HG03354 (cell line): ENCODE results near the gene ACTR1A.
"Not testable (repeated sequence)": the region's sequence is repeated elsewhere in the genome, so short reads cannot be mapped to it uniquely, and the experiment has no call there.

Source experiments
- ATAC-seq: cut with Tn5 transposase; IDR thresholded peaks from one replicate; pipeline ENCODE4 v1.9.1; 2021; ENCODE audit warnings: mild to moderate bottlenecking; ENCODE audit not compliant: unreplicated experiment, poor library complexity, severe bottlenecking

ACTR1A gene

DNA sequence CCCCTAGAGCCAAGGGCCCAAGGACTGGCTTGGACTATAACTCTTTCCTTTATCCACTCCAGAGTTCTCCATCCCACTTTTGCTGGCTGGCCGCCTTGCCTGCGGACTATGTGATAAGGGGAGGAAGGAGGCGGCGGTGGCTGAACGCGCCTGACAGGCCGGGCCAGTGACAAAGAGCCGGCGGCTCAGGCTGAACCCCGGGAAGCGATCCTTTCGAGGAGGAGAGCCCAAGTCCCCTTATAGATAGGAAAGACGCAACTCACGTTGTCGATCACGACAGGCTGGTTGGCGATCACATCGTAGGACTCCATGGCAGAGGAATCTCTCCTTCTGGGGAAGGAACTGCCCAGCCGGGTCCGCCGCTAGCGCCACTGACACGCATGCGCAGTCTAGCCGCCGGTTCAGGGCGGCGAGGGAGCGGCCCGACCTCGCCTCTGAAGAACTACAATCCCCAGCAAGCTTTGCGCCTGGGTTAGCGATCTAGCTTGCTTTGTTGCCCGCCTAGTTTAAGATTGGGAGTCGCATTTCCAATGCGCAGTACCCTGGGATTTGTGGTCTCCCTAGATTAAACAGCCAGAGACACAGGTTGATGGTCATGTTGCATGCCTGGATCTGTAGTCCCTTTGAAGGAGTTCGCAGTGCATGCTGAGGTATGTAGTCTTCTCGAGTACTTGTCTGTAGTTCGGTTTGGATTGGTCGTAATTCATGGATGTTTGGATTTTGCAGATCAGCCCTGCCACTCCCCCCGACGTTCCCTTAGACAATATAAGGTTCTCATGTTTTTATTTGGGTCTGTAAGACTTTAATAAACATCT, at the start of gene ACTR1A:
ACTR1A (minus strand) TSS at position 376 of the 815 bp plus-strand sequence; CDS start at position 311, 65 bp downstream.
- ATAC-seq: peak; percentile 65

DNA sequence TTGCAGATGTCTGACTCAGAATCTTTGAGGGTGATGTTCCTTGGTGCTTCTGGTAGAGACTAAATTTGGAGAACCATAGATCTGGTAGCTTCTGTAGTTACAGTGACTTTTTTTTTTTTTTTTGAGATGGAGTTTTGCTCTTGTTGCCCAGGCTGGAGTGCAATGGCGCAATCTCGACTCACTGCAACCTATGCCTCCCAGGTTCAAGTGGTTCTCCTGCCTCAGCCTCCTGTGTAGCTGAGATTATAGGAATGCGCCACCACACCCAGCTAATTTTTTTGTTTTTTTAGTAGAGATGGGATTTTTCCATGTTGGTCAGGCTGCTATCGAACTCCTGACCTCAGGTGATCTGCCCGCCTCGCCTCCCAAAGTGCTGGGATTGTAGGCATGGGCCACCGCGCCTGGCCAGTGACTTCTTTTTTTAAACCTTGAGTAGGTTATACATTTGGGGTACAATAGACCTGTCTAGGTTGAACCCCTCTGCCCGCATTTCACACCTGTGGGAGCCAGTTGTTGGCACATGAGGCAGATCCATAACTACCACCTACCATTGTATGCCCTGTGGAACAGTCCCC, 48.2 kb upstream of the ACTR1A start:
- ATAC-seq: no peak

DNA sequence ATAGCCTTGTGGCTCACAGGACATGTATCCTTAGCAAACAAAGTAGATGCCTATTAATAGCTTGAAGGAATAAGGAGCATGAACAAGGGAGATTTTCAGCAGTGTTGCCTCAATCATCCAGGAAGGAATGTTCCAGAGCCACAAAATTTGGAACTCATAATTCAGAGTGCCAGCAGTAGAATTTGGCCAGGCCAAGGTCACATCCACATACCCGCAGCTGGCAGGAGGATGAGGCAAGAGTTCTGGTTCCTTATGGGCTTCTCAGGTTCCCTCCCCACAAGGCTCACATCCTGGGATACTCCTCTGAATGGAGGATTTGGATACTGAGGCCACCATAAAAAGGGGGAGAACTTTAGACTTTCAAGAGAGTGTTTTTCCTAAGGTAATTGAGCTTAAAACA, 47.0 kb upstream of the ACTR1A start:
- no peak for ATAC-seq

DNA sequence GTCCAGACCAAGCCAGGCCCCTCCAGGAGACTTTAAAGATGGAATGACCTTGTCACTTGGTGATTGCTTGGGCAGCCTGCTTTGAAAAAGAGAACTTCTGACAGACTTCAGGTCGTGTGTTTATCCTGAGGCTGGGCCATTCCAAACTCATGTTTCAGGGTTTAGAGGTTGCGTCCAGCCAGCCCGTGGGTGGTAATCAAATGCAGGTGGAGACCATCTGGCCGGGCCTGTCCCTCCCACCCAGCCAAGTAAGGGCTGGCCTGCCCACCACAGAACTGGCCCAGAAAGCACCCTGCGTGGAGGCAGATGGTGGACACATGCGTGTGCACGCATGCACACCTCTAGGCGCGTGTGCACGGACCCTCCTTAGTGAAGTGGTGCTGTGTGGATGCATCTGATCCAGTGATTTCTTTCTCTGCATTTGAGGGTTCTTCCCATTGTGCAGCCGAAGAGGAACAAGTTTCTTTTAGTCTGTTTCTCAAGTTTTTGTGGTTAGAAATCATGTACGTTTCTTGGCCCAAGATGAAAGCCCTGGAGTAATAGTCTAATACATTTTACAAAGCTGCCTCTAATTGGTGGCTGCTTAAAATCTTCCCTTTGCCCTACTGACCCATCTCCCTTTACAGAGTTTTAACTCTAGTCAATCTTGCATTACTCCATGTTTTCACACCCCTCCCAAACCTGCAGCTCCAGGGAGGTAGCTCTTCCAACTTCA, 44.3 kb upstream of the ACTR1A start:
- ATAC-seq: no peak

DNA sequence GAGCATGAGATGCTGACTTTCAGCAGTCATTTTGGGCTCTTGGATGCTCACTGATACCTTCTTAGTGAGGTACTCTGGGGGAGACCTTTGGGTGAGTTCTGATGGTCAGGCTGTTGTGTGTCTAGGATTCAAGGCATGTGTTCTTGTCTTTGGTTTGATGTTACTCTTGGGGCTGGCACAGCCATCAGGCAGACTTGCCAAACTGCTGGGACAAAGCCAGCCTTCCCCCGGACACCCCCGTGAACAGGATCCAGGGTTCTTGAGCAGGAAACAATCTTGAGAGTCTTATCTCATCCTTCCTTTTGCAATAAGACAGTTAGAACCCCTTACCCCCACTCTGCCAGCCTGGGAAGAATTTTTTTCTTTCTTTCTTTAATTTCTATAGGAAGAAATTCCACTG, 43.5 kb upstream of the ACTR1A start:
- ATAC-seq: no peak

DNA sequence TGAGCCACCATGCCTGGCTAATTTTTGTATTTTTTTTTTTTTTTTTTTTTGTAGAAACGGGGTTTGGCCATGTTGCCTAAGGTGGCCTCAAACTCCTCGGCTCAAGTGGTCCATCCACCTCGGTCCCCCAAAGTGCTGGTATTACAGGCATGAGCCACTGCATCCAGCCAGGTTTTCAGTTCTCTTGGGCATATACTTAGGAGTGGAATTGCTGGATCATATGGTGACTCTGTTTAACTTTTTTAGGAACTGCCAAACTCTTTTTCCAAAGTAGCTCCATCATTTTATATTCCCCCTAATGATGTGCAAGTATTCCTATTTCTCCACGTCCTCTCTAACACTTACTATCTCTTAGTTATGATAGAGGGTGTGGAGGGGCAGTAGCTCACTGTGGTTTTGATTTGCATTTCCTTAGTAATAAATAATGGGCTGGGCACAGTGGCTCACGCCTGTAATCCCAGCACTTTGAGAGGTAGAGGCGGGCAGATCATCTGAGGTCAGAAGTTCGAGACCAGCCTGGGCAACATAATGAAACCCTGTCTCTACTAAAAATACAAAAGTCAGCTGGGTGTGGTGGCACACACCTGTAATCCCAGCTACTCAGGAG, 42.9 kb upstream of the ACTR1A start:
- ATAC-seq: no peak

DNA sequence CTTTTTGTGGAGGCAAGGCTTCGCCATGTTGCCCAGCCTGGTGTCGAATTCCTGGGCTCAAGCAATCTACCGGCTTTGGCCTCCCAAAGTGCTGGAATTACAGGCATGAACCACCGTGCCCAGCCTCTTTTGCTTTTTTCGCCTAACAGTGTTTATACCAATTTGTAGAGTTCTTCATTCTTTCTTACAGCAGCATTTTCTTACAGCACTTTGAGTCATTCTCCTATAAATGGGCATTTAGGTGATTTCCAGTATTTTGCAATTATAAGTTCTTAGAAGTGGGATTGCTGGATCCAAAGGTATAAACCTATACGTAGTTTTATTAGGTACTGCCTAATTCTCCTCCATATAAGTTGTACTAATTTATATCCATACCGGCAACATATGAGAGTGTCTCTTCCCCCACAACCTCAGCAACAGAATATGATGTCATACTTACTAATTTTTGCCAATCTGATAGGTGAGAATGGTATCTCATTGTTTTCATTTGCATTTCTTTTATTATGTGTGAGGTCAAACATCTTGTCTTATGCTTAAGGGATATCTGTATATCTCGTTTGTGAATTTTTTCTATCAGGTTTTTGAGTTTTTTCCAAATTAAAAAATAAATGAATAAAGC, 40.4 kb upstream of the ACTR1A start:
- ATAC-seq: no peak

DNA sequence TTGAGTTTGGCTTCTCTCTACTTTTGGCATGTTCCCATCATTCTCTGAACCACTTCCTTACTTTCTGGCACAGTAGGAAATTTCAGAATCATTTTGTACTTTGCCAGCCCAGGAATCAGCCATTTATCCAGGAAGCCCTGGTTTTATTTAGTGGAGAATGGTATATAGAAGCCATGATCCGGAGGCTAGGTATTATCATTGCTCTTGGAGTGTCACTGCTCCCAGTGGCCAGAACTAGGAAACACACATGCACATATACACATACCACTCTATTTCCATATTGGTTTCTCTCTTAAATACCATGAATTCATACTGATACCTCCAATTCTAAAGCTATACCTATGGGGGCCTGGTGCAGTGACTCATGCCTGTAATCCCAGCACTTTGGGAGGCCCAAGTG, 37.5 kb upstream of the ACTR1A start:
- peak; percentile 88 for ATAC-seq

DNA sequence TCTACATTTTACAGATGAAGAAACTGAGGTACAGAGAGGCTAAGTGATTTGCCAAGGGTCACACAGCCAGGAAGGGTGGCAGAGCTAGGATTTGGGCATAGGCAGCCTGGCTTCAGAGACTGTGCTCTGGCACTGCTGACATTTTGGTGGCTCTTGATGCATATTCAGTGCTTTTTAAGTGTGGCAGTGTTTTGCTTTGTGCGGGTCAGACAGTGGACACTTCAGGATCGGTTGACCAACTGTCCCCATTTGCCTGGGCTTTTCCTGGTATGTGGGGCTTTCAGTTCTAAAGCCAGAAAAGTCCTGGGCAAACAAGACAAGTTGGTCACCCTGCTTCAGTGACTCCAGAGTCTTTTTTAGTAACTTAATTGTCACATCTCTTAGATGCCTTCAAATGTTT, 36.3 kb upstream of the ACTR1A start:
- ATAC-seq: no peak

DNA sequence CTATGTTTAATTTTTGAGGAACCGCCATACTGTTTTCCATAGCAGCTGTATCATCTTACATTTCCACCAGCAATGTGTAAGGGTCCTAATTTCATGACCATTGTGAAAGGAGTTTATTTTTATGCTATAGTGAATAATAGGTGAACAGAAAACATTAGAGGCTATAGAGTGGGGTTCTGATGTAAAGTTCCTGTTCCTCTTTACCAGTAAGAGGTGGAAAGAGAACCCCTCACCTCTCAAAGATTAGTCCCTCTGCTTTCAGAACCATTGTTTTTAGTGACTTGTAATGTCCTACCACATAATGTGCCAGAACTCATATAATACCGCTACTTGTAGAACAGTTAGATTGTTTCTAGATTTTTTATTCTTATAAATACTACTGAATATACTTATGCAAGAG, 35.4 kb upstream of the ACTR1A start:
- no peak for ATAC-seq

DNA sequence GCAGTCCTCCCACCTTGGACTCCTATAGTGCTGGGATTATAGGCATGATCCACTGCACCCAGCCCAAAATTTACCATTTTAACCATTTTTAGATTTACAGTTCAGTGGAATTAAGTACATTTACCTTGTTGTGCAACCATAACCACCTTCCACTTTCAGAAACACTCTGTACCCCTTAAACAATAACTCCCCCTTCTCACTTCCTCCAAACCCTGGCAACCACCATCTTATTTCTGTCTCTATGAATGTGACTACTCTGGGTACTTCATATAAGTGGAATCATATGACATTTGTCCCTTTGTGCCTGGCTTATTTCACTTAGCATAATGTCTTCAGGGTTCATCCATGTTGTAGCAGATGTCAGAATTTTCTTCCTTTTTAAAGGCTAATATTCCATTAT, 34.9 kb upstream of the ACTR1A start:
- ATAC-seq: no peak

DNA sequence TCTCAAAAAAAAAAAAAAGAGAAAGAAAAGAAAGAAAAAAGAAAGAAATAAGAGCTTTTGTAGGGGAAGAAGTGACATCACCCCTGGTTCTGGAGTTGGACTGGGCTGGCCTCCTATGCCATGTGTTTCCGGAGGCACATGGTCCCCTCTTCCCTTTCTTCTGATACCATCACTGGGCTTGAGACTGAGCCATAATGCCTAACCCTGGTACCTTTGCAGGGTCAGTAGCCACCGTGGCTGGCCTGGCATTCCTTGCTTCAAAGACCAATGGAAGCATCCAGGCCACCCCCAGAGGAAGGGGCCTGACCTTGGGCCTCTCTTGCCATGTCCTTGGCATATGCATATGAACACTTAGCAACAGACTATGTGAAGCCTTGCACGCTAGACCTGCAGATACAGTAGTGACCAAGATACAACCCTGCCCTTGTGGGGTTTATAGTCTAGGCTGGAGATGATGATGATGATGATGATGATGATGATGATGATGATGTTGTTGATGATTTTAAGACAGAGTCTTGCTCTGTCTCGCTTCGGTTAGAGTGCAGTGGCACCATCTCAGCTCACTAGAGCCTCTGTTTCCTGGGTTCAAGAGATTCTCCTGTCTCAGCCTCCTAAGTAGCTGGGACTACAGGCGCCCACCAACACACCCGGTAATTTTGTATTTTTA, 33.1 kb upstream of the ACTR1A start:
- ATAC-seq: no peak

DNA sequence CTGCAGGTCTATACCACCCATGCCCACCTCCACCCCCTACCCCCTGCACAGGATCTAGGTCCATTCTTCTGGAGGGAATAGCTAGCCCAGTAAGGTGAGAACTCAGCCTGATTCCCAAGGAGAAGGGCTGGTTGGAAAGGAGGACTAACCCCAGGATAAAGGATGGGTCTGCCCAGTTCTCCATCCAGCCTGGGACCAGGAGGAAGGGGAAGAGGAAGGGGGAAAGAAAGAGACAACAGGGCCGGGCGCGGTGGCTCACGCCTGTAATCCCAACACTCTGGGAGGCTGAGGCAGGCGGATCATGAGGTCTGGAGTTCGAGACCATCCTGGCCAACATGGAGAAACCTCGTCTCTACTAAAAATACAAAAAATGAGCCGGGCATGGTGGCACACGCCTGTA, 32.5 kb upstream of the ACTR1A start:
- not testable (repeated sequence) for ATAC-seq

DNA sequence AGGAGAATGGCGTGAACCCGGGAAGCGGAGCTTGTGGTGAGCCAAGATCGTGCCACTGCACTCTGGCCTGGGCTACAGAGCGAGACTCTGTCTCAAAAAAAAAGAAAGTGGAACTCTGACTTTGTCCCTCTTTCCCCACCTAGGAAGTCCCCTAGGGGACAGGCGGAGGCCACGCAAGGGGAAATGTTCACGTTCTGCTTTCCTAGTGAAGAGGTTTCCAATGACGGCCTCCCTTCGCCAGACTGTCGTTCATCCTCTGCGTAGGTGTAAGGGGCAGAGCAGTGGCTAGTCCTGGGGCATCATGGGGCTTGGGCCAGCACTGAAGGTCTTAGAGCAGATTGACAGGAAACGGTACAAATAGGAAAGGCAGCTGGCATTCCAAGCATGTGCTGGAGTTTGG, 31.8 kb upstream of the ACTR1A start:
- no peak for ATAC-seq

DNA sequence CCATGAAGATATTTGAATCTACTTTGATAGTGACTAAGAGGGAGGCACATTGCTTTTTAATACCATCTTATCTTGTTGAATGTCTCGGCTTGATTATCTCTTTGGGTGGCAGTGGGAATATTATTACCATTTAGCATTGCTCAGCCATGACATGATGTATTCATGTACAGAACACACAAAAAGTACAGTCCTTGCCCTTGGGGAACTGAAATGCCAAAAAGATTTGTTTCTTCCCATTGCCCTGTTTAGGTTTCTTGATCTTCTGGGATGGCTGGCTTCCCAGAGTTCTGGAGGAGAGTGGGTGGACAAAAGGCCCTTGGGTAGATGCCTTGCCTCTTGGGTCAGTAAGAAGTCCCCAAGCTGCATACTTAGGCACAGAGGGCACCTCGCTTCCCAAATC, 25.0 kb upstream of the ACTR1A start:
- ATAC-seq: no peak

DNA sequence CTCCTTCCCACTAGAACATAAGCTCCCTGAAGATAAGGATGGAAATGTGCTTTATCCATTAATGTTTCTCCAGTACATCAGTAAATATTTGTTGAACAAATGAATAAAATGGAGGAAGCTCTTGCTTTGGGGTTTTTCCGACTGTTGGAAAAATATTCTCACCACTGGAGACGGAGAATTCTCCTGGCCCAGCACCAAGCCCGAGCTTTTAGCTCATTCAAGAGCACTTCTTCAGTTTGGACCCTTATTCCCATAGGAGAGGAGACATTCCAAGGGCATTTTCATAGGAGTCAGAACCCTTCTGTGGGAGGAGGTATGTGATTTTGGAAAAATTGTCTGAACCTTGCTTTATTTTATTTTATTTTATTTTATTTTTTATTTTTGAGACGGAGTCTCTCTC, 22.2 kb upstream of the ACTR1A start:
- ATAC-seq: no peak

DNA sequence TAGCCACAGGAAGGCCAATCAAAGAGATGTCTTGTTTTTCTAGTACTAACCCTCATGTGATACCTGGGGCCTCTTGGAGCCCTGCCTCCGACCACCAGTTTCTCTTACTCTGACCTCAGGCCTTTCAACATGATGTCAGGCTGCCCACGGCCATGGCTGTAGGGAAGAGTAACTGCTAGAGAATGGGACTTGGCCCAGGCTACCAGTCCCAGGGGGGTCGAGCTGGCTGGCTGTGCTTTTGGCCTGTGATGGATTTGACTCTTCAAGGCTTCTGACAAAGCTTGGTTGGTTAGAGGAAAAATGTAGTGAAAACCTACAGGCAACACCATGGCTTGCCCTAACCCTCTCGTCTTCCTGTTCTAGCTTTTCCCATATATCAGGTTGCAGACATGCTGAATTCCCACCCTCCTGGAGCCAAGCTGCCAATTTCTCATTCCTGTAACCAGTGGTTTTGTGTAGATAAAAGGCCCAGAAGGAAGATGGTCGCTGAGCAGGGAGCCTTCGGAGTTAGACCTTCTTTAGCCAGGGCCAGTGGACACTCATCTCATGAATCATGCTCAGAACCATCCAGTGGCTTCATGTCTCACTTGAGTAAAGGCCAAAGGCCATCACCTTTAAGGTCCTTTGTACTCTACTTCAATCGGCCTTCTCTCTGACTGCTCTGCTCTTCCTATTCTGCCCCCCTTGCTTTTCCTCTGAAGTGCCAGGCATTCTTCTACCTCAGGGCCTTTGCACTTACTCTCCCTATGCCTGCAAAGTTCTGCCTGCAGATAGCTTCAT, 20.9 kb upstream of the ACTR1A start:
- ATAC-seq: no peak

DNA sequence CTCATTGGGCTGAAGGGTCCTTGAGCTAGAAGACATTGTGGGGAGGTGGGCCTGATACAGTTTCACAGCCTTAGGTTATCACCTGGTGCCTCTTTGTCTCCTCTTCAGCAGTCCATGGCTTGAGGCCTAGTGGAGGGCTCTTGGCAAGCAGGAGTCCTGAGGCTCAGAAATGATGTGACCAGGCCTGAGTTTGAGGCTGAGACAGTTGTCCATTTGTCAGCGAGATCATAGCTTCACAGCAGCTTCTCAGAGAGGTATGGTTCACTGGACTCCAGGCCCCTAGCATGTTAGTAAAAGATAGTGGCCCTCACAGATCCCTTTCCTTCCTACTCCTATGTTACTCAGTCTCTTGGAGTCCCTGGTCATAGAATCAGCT, 20.4 kb upstream of the ACTR1A start:
- ATAC-seq: no peak

DNA sequence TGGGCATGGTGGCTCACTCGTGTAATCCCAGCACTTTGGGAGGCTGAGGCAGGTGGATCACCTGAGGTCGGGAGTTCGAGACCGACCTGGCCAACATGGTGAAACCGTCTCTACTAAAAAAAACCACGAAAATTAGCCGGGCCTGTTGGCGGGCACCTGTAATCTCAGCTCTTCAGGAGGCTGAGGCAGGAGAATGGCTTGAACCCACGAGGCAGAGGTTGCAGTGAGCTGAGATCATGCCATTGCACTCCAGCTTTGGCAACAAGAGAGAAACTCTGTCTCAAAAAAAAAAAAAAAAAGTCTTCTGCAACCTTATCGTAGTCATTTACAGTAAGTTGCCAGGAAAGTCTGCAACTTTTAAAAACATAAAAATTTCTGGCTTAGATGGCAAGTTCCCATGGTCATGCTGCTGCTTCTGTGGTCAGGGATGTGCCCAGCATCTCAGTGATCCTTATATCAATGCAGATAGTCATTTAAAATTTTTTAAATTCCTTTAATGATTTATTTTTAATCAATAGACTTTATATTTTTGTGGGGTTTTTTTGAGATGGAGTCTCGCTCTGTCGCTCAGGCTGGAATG, 16.8 kb upstream of the ACTR1A start:
- no peak for ATAC-seq
